Loucy (cell line): Measurements from ENCODE around the gene DHDDS.

Experiments
- H2AFZ ChIP-seq: fragments of 200-600 bp; sonication (generic); 2 replicates; pipeline ENCODE4 v1.6.0; 2016; ENCODE audit warnings: antibody characterized with exemption, mild to moderate bottlenecking, low read length, moderate library complexity
- H3F3A ChIP-seq: fragments of 200-600 bp; 2 replicates; pipeline ENCODE4 v1.6.0; 2016; ENCODE audit warnings: antibody characterized with exemption, low read depth, mild to moderate bottlenecking
- H3K27me3 ChIP-seq: fragments of 200-600 bp; sonication (generic); 2 replicates; pipeline ENCODE4 v1.6.1; 2014; ENCODE audit warnings: low read length, mild to moderate bottlenecking; ENCODE audit not compliant: insufficient read depth, poor library complexity, severe bottlenecking
- H3K36me3 ChIP-seq: fragments of 200-600 bp; sonication (generic); 2 replicates; pipeline ENCODE4 v1.6.1; 2016; ENCODE audit warnings: low read length; ENCODE audit not compliant: insufficient read depth
- H3K4me1 ChIP-seq: fragments of 200-600 bp; sonication (generic); 2 replicates; pipeline ENCODE4 v1.5.1; 2014; ENCODE audit warnings: low read length, mild to moderate bottlenecking; ENCODE audit not compliant: insufficient read depth, poor library complexity, severe bottlenecking
- H3K4me2 ChIP-seq: fragments of 200-600 bp; sonication (generic); 2 replicates; pipeline ENCODE4 v1.6.0; 2014; ENCODE audit warnings: antibody characterized with exemption, low read length, low read depth, mild to moderate bottlenecking; ENCODE audit not compliant: poor library complexity, severe bottlenecking
- H3K4me3 ChIP-seq: fragments of 200-600 bp; sonication (generic); 2 replicates; pipeline ENCODE4 v1.5.1; 2014; ENCODE audit warnings: low read length, mild to moderate bottlenecking, mixed read lengths; ENCODE audit not compliant: poor library complexity, severe bottlenecking
- H3K79me2 ChIP-seq: fragments of 200-600 bp; sonication (generic); 2 replicates; pipeline ENCODE4 v1.6.1; 2014; ENCODE audit warnings: low read length; ENCODE audit not compliant: insufficient read depth
- H3K9ac ChIP-seq: fragments of 200-600 bp; sonication (generic); 2 replicates; pipeline ENCODE4 v1.6.0; 2014; ENCODE audit warnings: mild to moderate bottlenecking, low read depth, low read length, moderate library complexity; ENCODE audit not compliant: poor library complexity, severe bottlenecking
- H3K9me2 ChIP-seq: fragments of 200-600 bp; sonication (generic); replicated peaks from 2 replicates; pipeline ENCODE4 v1.6.1; 2016; ENCODE audit warnings: low read depth, low read length, mixed read lengths
- H3K9me3 ChIP-seq: fragments of 200-600 bp; sonication (generic); 2 replicates; pipeline ENCODE4 v1.6.1; 2014; ENCODE audit warnings: mild to moderate bottlenecking, antibody characterized with exemption, low read length, low read depth; ENCODE audit not compliant: insufficient read depth
- H4K20me1 ChIP-seq: fragments of 200-600 bp; sonication (generic); 2 replicates; pipeline ENCODE4 v1.6.0; 2014; ENCODE audit warnings: antibody characterized with exemption, low read length, mild to moderate bottlenecking; ENCODE audit not compliant: insufficient read depth, poor library complexity, severe bottlenecking
- CTCF ChIP-seq: fragments of 200-600 bp; sonication (generic); conservative IDR thresholded peaks from 2 replicates; pipeline ENCODE4 v1.5.1; 2014; ENCODE audit warnings: mild to moderate bottlenecking, antibody characterized with exemption, low read length
- EZH2phosphoT487 ChIP-seq: fragments of 200-600 bp; IDR thresholded peaks from 2 replicates; pipeline ENCODE4 v1.6.1; 2018; ENCODE audit warnings: antibody characterized with exemption, mild to moderate bottlenecking, moderate library complexity, borderline replicate concordance

DHDDS gene

GRCh38 chr1:26405281-26405915 lies 26.7 kb upstream of the DHDDS start:
- Histone ChIP-seq H2AFZ (no peak overlapping the region), H3K4me2 (no peak overlapping the region), H3K4me3 (no peak overlapping the region), H3K9ac (no peak overlapping the region), H3K9me2 (no peaks in the 10 kb centered on the region), H3F3A (no peaks in the 10 kb centered on the region), H3K79me2 (no peaks in the 10 kb centered on the region), H3K4me1 (no peaks in the 10 kb centered on the region), H3K9me3 (no peaks in the 10 kb centered on the region), H3K36me3 (no peaks in the 10 kb centered on the region), H4K20me1 (no peaks in the 10 kb centered on the region), H3K27me3 (no peaks in the 10 kb centered on the region)
- TF ChIP-seq CTCF (no peak), EZH2phosphoT487 (no peak)

GRCh38 chr1:26408604-26409003 lies 23.5 kb upstream of the DHDDS start:
- no peak overlapping the region for H3K4me3 ChIP-seq
- H3K9ac ChIP-seq: no peak overlapping the region
- no peaks in the 10 kb centered on the region for H3F3A ChIP-seq
- H3K36me3 ChIP-seq: no peaks in the 10 kb centered on the region
- H3K27me3 ChIP-seq: no peaks in the 10 kb centered on the region
- no peaks in the 10 kb centered on the region for H3K9me2 ChIP-seq
- no peaks in the 10 kb centered on the region for H3K9me3 ChIP-seq
- no peak overlapping the region for H2AFZ ChIP-seq
- TF ChIP-seq EZH2phosphoT487: no peak
- no peak for TF ChIP-seq CTCF
- no peaks in the 10 kb centered on the region for H3K79me2 ChIP-seq
- peaks cover 8% of the 10 kb centered on the region for H3K4me1 ChIP-seq
- H4K20me1 ChIP-seq: no peaks in the 10 kb centered on the region
- H3K4me2 ChIP-seq: no peak overlapping the region

- Histone ChIP-seq H3K36me3 (no peaks in the 10 kb centered on the region), H3K79me2 (no peaks in the 10 kb centered on the region), H4K20me1 (no peaks in the 10 kb centered on the region), H3K9me3 (no peaks in the 10 kb centered on the region), H2AFZ (no peak overlapping the region), H3F3A (no peaks in the 10 kb centered on the region), H3K9ac (no peak overlapping the region), H3K4me2 (no peak overlapping the region), H3K27me3 (no peaks in the 10 kb centered on the region), H3K4me1 (peaks cover 8% of the 10 kb centered on the region), H3K9me2 (no peaks in the 10 kb centered on the region), H3K4me3 (no peak overlapping the region)
- TF ChIP-seq CTCF (no peak), EZH2phosphoT487 (no peak)
Measured at GRCh38 chr1:26409191-26409807, 22.8 kb upstream of the DHDDS start.
